Ishikawa (cell line): ENCODE data around the gene DGKZ.

Experiments used
- EP300 ChIP-seq: IDR thresholded peaks from 2 replicates; pipeline ENCODE4 v1.6.1; 2012; ENCODE audit warnings: borderline replicate concordance
- MAX ChIP-seq: IDR thresholded peaks from 2 replicates; pipeline ENCODE4 v1.6.1; 2012
- RAD21 ChIP-seq: IDR thresholded peaks from 2 replicates; pipeline ENCODE4 v1.6.1; 2012; ENCODE audit warnings: low read depth
- REST ChIP-seq: IDR thresholded peaks from 2 replicates; pipeline ENCODE4 v1.6.1; 2012; ENCODE audit warnings: low read depth, mild to moderate bottlenecking
- YY1 ChIP-seq: IDR thresholded peaks from 2 replicates; pipeline ENCODE4 v1.6.1; 2012; ENCODE audit warnings: low read depth

- TF ChIP-seq EP300 (no peak), YY1 (no peak), MAX (no peak), RAD21 (no peak), REST (no peak)
These were observed 3.4 kb downstream of the DGKZ start for GRCh38 chr11:46350695-46351094.
